ENCODE measurements around the gene ATP2C2.

DNA sequence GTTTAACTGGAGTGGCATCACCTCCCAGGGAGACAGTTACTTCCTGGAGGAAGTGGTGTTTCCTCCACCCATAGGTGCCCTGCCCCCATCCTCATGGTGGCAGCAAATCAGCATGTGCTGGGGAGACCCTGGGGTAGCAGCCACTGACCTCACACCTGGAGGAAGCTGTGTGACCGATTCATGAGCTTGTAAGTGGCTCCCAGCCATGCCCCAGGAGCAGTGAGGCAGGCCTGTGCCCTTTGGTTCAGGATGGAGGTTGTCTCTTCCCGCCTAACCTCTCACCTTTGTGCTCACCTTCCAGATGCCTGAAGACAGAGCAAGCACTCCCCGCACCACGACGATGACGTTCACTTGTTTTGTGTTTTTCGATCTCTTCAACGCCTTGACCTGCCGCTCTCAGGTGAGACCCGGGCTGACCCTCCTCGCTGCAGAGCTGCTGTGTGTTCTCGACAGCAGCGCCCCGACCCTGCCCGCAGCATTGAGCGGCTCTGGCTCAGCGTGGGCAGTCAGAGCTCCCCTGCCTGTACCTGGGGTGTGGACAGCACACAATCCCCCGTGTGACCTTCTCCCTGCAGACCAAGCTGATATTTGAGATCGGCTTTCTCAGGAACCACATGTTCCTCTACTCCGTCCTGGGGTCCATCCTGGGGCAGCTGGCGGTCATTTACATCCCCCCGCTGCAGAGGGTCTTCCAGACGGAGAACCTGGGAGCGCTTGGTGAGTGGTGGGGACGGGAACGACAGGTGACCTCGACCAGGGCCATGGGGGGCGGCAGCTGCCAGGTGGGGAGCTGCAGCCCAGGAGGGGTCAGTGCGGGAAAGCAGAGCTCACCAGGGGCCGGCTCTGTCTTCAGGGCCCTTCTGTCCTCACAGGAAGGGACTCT, 93.3 kb downstream of the ATP2C2 start:
- TF ChIP-seq, protein P1, sequence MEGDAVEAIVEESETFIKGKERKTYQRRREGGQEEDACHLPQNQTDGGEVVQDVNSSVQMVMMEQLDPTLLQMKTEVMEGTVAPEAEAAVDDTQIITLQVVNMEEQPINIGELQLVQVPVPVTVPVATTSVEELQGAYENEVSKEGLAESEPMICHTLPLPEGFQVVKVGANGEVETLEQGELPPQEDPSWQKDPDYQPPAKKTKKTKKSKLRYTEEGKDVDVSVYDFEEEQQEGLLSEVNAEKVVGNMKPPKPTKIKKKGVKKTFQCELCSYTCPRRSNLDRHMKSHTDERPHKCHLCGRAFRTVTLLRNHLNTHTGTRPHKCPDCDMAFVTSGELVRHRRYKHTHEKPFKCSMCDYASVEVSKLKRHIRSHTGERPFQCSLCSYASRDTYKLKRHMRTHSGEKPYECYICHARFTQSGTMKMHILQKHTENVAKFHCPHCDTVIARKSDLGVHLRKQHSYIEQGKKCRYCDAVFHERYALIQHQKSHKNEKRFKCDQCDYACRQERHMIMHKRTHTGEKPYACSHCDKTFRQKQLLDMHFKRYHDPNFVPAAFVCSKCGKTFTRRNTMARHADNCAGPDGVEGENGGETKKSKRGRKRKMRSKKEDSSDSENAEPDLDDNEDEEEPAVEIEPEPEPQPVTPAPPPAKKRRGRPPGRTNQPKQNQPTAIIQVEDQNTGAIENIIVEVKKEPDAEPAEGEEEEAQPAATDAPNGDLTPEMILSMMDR (IDR thresholded peaks at IDR 0.05), result no peak
- no peak for TF ChIP-seq POLR2A (IDR thresholded peaks at IDR 0.05; ENCODE audit: low read depth)
- TF ChIP-seq POLR2AphosphoS5 (IDR thresholded peaks at IDR 0.05), result no peak
